HK-2 (cell line): ENCODE results near the gene ELF1.
"Not testable (repeated sequence)": the region's sequence is repeated elsewhere in the genome, so short reads cannot be mapped to it uniquely, and the experiment has no call there.

ENCODE experiments used
- DNase-seq: peaks from one replicate; pipeline ENCODE4 v3.0.0-alpha.2; 2018; ENCODE audit not compliant: unreplicated experiment

The ELF1 gene

GRCh38 chr13:41042419-41042818 is 23.3 kb upstream of the ELF1 start:
- DNase-seq = not testable (repeated sequence)

- no peak for DNase-seq
Measured at GRCh38 chr13:41040584-41041334, 21.6 kb upstream of the ELF1 start.

GRCh38 chr13:41039746-41040145 is 20.6 kb upstream of the ELF1 start:
- no peak for DNase-seq

- DNase-seq = not testable (repeated sequence)
Measured at GRCh38 chr13:41036557-41036956, 17.4 kb upstream of the ELF1 start.

GRCh38 chr13:41034881-41035280 is 15.8 kb upstream of the ELF1 start:
- no peak for DNase-seq

- no peak for DNase-seq
Measured at GRCh38 chr13:41034382-41034781, 15.3 kb upstream of the ELF1 start.

GRCh38 chr13:41032691-41033376 is 13.7 kb upstream of the ELF1 start:
- DNase-seq = no peak

- DNase-seq = no peak
Measured at GRCh38 chr13:41029629-41030028, 10.5 kb upstream of the ELF1 start.

- DNase-seq = no peak
Measured at GRCh38 chr13:41028051-41028450, 8.9 kb upstream of the ELF1 start.

GRCh38 chr13:41026788-41027187 is 7.7 kb upstream of the ELF1 start:
- no peak for DNase-seq

- no peak for DNase-seq
Measured at GRCh38 chr13:41025518-41025917, 6.4 kb upstream of the ELF1 start.

- DNase-seq = no peak
Measured at GRCh38 chr13:41019578-41020347, 647 bp upstream of the ELF1 start.

GRCh38 chr13:41018602-41018948 is 541 bp downstream of the ELF1 start:
- DNase-seq = no peak

GRCh38 chr13:41017817-41018601 is 1.1 kb downstream of the ELF1 start:
- no peak for DNase-seq

- DNase-seq = no peak
Measured at GRCh38 chr13:41017159-41017558, 2.0 kb downstream of the ELF1 start.

GRCh38 chr13:41015920-41016319 is 3.2 kb downstream of the ELF1 start:
- no peak for DNase-seq

- no peak for DNase-seq
Measured at GRCh38 chr13:41013835-41014234, 5.3 kb downstream of the ELF1 start.

GRCh38 chr13:41012536-41012935 is 6.6 kb downstream of the ELF1 start:
- no peak for DNase-seq

- DNase-seq = no peak
Measured at GRCh38 chr13:41011382-41011956, 7.6 kb downstream of the ELF1 start.

GRCh38 chr13:41008349-41008980 is 10.7 kb downstream of the ELF1 start:
- no peak for DNase-seq

- no peak for DNase-seq
Measured at GRCh38 chr13:41007744-41008128, 11.4 kb downstream of the ELF1 start.
